ENCODE data around the gene ARRB1.
"Not testable (repeated sequence)": the region's sequence is repeated elsewhere in the genome, so short reads cannot be mapped to it uniquely, and the experiment has no call there.

Gene ARRB1

DNA sequence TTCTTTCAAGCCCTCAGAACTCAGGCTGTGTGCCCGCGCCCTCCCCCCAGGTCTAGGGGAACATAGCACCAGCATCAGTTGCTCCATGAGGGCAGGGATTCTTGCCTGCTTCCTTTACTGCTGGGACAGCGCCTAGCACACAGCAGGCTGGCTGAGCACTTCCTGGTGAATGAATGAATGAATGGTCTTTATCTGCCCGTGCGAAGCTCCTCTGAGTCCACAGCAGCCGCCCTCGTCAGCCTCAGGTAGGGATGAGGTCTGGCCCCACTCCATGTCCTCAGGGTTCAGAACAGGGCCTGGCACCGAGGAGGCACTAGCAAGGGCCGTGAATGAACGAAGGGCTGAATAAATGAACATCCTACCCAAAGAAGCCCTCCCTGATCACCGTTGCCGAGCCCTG, 27.3 kb downstream of the ARRB1 start:
- no peak for DNase-seq (ENCODE audit: low read depth in 2 of 2)

DNA sequence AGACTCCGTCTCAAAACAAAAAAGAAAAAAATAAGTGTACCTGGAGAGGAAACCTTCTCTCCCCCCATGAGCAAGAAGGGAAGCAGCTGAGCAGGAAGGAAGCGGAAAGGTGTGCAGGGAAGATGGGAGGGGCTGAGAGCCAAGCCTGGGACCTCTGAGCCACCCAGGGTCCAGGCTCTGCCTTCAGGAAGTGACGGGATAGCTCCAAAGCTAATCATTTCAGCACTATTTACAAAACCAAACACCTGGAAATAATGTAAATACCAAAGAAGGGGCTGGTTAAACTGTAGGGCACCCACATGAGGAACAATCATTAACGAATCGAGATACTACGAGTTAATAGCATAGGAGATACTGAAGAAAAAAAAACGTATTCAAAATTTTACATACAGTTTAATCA, 27.9 kb downstream of the ARRB1 start:
- no peak for DNase-seq (ENCODE audit: low read depth in 2 of 2)

DNA sequence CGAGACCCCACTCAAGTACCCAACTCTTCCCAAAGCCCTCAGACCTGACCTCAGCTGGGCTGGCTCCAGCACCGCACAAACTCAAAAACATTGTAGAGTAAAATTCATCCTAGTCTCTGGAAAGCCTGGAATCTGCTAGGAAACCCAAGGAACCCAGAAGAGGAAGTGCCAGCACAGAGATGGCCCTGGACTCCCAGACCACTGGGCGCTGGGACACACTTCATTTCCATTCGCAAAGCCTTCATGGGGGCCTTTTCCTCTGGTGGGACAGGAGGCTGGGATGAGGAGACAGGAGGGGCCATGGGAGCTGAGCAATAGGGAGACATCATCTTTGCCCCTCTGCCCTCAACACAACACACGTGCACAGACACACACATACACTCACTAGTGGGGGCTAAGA, 30.8 kb downstream of the ARRB1 start:
- no peak for DNase-seq (ENCODE audit: low read depth in 2 of 2)

- DNase-seq (ENCODE audit: low read depth in 2 of 2) = no peak
Measured at GRCh38 chr11:75320046-75320618, 31.3 kb downstream of the ARRB1 start.

DNA sequence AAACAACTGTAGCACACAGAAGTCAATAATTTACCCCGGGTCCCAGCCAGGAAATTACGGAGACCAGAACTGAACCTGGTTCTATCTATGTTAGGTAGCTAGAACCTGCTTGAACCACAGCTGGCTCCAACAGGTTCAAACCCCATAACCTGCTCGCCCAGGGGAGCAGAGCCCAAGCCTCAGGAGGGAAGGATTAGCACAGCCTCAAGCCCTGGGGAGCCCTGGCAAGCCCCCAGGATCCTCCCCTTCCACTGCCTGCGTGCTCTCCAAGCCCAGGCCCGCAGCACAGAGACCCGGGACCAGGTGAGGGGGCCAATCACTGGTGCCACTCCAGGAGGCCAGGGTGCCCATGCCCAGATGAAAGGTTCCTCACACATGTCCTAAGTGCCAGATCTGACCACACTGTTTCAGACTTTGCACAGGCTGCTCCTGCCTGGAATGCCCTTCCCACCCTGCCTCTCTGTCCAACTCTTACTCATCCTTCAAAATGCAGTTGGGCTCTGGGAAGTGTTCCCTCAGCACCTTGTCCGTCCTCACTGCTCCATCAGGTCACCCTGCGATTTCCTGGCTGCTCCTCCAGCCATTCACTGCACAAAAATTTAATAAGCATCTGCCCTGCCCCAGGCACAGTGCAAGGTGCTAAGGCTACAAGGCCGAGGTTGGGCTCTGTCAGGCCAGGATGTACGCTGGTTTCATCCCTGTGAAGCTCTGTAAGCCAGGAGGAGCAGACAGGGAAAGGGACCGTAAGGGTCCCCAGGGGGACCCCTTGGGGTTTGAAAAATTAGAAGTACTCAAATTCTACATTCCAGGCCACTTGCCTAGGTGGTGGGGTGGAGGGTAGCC, 32.2 kb downstream of the ARRB1 start:
- no peak for DNase-seq (ENCODE audit: low read depth in 2 of 2)

GRCh38 chr11:75317446-75318122, 33.9 kb downstream of the ARRB1 start:
- no peak for DNase-seq (ENCODE audit: low read depth in 2 of 2)

GRCh38 chr11:75315439-75315805, 36.0 kb downstream of the ARRB1 start:
- no peak for DNase-seq (ENCODE audit: low read depth in 2 of 2)

GRCh38 chr11:75314771-75315438, 36.6 kb downstream of the ARRB1 start:
- no peak for DNase-seq (ENCODE audit: low read depth in 2 of 2)

DNA sequence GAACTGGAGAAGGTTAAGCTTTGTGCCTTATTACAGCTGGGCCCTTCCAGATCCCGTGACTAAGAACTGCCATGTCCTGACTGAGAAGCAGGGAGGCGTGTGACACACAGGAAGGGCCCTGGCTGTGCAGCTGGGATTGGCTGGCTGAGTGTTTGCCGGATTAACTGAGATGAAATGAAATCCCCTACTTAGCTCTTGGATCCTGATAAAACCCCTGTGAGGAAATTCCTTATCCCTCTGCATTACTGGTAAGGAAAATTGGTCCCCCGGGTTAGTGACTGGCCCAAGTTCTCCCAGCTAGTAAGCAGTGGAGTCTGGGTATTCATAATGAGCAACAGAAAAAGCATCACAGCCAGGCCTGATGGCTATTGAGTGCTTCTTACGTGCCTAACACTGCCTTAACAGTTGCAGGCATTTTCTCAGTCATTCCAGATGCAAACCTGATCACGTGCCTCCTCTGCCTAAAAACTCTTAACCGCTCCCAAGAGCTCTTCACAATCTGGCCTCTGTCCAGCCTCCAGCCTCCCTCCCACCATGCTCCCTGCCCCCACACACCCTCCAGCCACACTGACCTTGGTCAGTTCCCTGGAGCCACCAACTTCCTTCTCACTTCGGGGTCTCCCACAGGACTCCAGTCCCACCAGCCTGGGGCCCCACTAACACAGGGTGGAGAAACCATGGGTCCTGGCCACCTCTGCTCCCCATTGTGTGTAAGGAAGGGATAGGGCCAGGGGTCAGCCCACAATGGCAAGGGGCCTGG, 37.8 kb downstream of the ARRB1 start:
- DNase-seq (ENCODE audit: low read depth in 2 of 2) = no peak

DNA sequence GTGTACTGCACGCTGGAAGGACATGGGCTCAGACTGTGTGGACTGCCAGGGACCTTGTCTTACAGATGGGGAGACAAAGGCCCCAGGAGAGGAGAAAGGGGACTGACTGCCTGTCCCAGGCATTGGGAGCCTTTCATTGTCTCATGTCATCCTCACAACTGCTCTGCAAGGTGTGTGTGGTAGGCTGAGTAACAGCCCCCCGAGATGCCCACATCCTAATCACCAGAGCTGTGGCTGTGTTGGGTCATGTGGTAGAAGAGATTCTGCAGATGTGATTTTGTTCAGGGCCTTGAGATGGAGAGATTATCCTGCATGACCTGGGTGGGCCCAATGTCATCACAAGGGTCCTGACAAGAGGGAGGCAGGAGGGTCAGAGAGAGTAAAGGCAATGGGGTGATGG, 39.1 kb downstream of the ARRB1 start:
- no peak for DNase-seq (ENCODE audit: low read depth in 2 of 2)

- no peak for DNase-seq (ENCODE audit: low read depth in 2 of 2)
Measured at GRCh38 chr11:75311858-75312288, 39.6 kb downstream of the ARRB1 start.

DNA sequence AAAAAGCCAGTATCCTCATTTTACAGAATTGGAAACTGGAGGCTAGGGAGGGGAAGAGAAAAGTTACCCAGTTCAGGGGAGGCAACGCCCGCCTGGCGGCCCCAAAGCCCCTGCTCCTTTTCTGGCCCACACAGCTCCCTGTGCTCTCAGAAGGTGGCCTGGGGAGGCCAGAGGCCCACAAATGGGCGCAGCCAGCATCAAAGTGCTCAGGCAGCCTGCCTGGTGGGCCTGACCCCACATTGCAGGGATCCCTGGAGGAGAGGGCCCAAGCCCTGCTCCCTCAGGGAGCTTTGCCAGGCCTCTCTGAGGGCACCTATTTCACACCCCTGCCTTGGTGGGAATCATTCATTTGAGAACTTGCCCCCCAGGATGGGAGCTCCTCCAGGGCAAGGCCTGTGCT, 42.5 kb downstream of the ARRB1 start:
- DNase-seq (ENCODE audit: low read depth in 2 of 2) = no peak

DNA sequence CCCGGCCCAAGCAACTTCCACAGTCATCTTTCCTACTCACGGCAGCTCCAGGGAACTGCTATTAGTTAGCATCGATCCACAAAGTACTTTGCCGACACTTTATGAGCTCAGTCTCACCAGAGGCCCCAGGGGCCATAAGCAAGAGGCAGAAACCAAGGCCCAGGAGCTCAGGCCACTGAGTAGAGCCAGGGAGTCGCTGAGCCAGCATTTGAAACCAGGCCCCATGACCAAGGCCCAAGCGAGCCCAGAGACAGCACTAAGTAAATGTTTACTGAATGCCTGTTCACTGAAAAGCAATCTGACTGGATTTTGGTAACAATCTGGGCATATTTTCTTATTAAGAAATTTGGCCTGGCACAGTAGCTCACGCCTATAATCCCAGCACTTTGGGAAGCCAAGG, 43.3 kb downstream of the ARRB1 start:
- no peak for DNase-seq (ENCODE audit: low read depth in 2 of 2)

- no peak for DNase-seq (ENCODE audit: low read depth in 2 of 2)
Measured at GRCh38 chr11:75307058-75307457, 44.4 kb downstream of the ARRB1 start.

GRCh38 chr11:75306529-75306928, 44.9 kb downstream of the ARRB1 start:
- DNase-seq (ENCODE audit: low read depth in 2 of 2) = no peak

GRCh38 chr11:75305993-75306392, 45.5 kb downstream of the ARRB1 start:
- DNase-seq (ENCODE audit: low read depth in 2 of 2) = no peak

DNA sequence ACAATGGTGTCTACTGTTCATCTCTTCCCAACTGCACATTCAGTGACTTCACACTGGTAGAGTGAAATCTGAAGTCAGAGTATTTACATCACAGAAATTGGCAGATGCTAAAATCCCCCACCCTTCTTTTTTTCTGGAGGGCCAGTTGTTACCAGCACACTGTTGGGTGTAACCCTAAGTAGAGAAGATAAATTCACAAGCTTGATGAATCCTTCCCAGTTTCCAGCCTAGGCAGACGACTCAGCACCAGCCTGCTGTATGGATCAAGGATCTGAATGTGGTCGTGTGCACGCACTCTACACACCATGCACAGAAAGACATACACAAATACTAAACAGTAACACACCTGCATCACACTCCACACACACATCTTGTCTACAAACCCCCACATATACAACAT, 46.0 kb downstream of the ARRB1 start:
- DNase-seq (ENCODE audit: low read depth in 2 of 2) = no peak

DNA sequence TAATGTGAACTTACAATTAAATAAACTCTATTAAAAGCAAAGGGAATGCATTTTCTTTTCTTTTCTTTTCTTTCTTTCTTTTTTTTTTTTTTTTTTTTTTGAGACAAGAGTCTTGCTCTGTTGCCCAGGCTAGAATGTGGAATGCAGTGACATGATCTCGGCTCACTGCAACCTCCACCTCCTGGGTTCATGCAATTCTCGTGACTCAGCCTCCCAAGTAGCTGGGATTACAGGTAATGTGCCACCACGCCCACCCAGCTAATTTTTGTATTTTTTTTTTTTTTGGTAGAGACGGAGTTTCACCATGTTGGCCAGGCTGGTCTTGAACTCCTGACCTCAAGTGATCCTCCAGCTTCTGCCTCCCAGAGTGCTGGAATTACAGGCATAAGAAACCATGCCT, 46.5 kb downstream of the ARRB1 start:
- not testable (repeated sequence) for DNase-seq (ENCODE audit: low read depth in 2 of 2)

DNA sequence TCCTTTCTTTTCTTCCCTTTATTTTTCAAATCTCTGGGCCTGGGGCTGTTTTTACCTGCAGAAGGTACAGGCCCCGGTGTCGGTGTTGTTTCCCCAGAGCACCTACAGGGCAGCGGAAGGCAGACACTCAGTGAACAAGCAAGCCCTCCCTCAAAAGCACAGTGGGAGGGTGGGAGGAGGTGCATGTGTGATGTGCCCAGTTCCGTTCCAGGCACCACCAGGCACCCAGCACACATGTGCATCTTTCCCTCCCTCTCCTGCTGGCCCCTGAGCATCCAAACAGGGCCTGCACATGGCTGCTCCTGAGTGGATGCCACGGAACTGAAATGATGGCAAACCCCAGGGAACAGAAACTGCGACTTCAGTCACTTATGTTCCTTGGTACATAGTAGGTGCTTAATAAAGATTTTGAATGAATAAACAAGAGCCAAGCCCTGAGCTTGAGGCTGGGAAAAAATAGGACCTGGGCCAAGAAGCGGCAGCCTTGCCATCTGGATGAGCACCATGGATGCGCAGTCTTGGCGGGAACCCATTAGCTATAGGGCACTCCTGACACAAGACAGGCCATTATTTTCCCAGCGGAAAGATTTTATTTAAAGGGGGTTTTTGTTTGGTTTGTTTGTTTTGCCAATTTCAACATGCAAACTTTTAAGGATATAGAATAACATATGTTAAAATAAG, 47.8 kb downstream of the ARRB1 start:
- DNase-seq (ENCODE audit: low read depth in 2 of 2) = no peak

DNA sequence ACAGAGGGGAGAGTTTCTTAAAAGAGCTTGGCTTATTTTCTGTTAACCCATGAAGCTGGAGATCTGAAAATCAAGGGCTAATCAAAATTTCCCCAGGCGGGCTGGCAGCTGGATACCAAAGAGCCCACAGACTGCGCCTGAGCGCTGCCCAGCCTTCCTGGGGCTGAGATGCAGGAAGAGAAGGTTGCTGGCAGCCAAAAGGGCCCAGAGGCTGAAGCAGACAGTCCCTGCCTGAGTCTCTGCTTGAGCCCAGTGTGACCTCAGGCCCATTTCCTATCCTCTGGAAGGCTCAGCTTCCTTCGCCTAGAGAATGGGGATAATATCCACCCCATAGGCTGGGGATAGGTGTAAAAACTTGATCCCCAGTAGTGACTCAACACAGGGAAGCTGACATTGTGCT, 49.1 kb downstream of the ARRB1 start:
- DNase-seq (ENCODE audit: low read depth in 2 of 2) = no peak

All from activated CD4-positive, alpha-beta T cell treated with anti-CD3 and anti-CD28 coated beads for 24 hours (primary cell).